WI38 (cell line): ENCODE data around the gene SULF2.

ENCODE experiments used
- H3K4me3 ChIP-seq: 2 replicates; pipeline ENCODE4 v1.5.1; 2011; ENCODE audit warnings: low read depth, mild to moderate bottlenecking, control low read depth, low read length
- CTCF ChIP-seq: IDR thresholded peaks from 2 replicates; pipeline ENCODE4 v1.5.1; 2012; ENCODE audit warnings: low read depth, mild to moderate bottlenecking, control low read depth, low read length

Gene SULF2

GRCh38 chr20:47694021-47694818, 91.1 kb downstream of the SULF2 start:
- no peak for TF ChIP-seq CTCF
- H3K4me3 ChIP-seq: no peak overlapping the region

GRCh38 chr20:47691625-47692024, 93.7 kb downstream of the SULF2 start:
- TF ChIP-seq CTCF: no peak

GRCh38 chr20:47689731-47690130, 95.5 kb downstream of the SULF2 start:
- no peak for TF ChIP-seq CTCF
- H3K4me3 ChIP-seq: no peak overlapping the region

More at GRCh38 chr20:47691625-47692024, 93.7 kb downstream of the SULF2 start:
- H3K4me3 ChIP-seq: no peak overlapping the region

GRCh38 chr20:47688385-47689381, 96.6 kb downstream of the SULF2 start:
- no peak overlapping the region for H3K4me3 ChIP-seq
- TF ChIP-seq CTCF: no peak

GRCh38 chr20:47687095-47687987, 97.9 kb downstream of the SULF2 start:
- no peak overlapping the region for H3K4me3 ChIP-seq
- no peak for TF ChIP-seq CTCF

- H3K4me3 ChIP-seq: no peak overlapping the region
- no peak for TF ChIP-seq CTCF
Observed at GRCh38 chr20:47686545-47686944, 98.7 kb downstream of the SULF2 start.
